HG02678 (cell line): ENCODE measurements around the gene AHDC1.

ENCODE experiments used
- ATAC-seq: cut with Tn5 transposase; IDR thresholded peaks from one replicate; pipeline ENCODE4 v1.9.1; 2021; ENCODE audit warnings: mild to moderate bottlenecking, moderate library complexity; ENCODE audit not compliant: unreplicated experiment

AHDC1 gene

DNA sequence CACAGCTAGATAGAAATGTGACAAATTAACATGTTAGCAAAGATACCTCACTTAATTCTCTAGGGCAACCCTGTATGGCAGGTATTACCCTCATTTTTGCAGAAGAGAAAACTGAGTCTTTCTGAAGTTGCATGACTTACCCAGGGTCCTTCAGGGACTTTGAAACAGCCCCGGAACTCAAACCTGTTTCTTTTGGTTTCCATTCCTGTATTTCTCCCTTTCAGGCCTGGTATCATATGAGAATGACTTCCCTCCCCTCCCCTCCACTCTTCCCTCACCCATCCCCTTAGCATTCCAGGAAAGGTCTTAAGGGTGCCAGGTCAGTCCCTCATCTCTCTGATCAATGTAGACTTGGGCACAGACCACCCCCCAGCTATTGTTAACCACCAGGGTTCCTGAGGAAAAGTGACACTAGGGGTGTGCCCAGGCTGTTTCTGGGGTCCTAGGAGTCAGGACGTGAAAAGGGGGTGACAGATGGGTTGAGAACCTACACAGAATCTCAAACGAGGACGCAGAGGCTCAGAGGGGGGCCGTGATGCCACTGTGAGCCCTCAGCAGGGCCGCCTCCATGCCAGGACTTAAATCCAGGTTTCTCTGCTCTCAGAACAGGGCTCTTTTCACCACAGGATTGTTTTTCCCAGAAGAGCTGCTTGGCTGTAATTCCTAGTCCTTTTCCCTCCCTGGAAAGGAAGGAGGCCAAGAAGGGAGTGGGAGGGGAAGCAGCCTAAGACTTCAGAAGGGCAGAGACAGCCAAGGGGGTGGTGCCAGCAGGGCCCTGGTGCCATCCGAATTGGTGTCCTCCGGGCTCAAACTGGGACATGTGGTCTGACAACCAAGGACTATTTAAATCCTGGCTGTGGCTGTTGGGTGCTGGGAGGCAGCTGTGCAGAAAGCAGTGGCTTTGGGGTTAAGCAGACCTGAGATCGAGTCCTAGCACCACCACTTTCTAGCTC is 111.9 kb downstream of the AHDC1 start:
- no peak for ATAC-seq

DNA sequence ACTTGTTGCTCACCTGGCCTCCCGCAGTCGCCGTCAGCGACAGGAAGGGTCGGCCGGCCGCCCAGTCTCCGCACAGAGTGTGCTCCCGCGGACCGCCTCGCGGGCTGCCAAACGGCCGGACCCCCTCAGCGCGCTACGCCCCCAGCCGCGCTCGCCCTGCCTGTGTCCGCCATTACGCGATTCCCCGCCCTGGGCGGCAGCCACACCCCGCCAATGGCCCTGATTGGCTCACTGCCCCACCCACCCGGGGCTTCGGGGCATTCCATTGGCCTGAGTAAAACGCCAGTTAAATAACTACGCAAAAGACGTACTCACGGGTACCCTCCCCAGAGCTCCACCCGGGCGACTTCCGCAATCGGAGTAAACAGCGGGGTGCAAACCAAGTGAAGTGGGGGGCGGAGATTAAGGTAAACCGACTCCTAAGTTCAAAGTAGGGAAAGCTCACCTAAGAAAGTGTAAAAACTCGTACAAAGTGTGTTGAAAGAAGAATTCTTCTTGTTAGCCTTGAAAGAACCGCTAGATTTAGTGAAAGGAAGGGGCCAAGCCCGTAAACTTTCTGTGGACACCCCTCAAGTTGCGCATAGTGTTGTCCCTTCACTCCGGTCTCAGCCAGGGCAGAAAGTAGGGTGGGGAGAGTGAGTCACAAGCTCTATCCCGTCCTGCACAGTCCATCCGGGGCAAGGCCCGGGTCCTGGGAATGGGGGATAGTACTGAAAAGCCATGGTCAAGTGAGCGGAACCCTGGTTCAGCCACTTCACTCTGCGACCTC is 113.8 kb downstream of the AHDC1 start, which contains the start of gene WASF2:
Gene WASF2, minus strand, starts transcription at position 195 of the 769 bp plus-strand sequence. CDS start 61,277 bp downstream, outside the sequence.
- peak; percentile 93 for ATAC-seq

DNA sequence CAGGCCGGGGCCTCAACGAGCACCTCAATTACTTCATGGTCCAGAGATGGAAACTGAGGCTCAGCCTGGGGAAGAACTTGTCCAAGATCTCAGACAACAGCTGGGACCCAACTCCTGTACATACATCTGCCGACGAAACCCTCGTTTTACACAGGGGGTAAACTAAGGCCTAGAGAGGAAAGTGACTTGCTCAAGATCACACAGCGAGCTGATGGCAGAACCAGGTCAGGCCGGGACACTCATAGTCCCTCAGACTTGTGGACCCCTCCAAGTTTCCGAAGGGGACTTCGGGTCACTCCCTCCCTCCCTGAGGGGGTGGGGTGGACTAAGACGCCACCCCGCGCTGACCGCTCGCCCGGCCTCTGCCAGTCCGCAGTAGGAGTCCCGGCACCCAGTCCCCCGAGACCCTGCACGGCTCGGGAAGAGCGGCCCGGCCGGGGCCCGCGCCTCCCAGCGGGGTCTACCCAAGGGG is 114.4 kb downstream of the AHDC1 start:
- peak; percentile 15 for ATAC-seq

DNA sequence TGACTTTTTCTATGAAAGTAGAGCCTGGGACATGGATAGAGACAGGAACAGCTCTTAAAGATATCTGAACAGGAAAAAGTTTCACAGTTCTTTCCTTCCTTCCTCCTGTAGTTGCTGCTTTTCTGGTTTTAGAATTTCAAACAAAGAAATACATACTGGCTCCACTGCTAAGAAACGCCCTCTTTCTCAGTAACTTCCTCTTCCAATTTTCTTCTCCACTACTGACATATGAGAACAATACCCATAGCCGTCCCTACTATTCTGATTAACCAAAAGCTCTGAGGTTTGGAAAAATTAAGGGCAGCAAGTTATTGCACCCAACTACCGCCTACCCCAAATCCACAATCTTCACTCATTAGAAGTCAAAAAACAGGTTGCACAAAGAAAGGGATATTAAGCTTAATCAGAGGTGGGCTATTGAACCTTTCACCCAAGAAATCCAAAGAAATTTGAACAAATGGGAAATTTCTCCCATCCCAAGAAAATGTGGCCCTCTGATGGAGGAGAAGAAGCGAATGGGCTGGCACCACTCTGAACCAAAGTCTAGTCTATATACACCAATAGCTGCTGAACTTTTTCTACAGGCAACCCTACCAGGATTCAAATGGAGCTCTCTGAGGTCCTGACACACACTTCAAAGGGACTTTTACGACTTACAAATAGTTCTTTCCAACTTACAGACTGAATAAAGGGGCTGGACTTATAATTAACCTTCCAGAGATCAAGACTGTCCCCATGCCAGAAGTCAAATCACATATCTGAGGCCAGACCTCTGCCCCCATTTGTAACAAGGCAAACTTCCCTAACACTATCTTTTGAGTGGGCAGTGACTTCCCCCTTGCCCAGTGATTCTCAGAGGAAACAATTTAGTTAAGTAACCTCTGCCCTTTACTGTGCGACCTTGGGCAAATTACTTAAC is 115.7 kb downstream of the AHDC1 start:
- ATAC-seq = no peak

DNA sequence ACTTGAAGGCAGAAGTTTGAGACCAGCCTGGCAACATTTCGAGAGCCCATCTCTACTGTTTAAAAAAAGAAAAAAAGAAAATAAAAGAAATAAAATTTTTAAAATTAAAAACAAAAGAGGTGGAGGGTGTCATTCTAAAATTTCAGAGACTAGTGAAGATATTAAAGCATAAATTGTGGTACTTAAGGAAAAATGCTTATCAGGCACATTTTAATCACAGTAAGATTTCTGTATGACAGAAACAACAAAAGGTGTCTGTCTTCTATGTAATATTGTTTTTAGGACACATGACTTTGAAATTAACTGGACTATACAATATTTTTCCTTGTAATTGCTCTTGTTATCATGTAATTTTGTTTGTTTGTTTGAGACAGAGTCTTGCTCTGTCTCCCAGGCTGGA is 118.6 kb downstream of the AHDC1 start:
- no peak for ATAC-seq
